Sciatic nerve (tissue), 2 donors: ENCODE results near the gene SLC30A9. TPM values are rescaled to one million over a fixed set of nuclear protein-coding genes. Genes with fewer than 3 reads are reported as not detected.

Source experiments
- ATAC-seq: fragments of 200-7000 bp; cut with Tn5 transposase; one replicate; pipeline ENCODE4 v1.9.1; 2020; ENCODE audit warnings: mild to moderate bottlenecking, moderate library complexity
- DNase-seq: peaks from one replicate; pipeline ENCODE4 v3.0.0-alpha.2; 2020; ENCODE audit warnings: low spot score
- intact Hi-C: fragments of 100-400 bp; cut with DNase I; formaldehyde crosslinking; loops from one replicate; pipeline ENCODE4 v1.14.2; 2022
- total RNA-seq: library from RNA; stranded (reverse); fragmentation: NEBNext Ultra II Directional; extraction: Animal tissue kit (Norgen Biotek cat#: 25700); gene quantifications from one replicate; pipeline ENCODE4 v1.2.1, GENCODE V29; 2021
- donor health status: DM: no; HTN: no; CAD: no.
- donor health status: DM: no; HTN: no; CAD: no.

The SLC30A9 gene
- total RNA-seq, 1 donor from 2014 or later = 55.1 TPM

GRCh38 chr4:41992967-41993857 lies 2.9 kb downstream of the SLC30A9 start:
- ATAC-seq (no peak), DNase-seq (no peak)
- intact Hi-C loops = no loop called here

DNA sequence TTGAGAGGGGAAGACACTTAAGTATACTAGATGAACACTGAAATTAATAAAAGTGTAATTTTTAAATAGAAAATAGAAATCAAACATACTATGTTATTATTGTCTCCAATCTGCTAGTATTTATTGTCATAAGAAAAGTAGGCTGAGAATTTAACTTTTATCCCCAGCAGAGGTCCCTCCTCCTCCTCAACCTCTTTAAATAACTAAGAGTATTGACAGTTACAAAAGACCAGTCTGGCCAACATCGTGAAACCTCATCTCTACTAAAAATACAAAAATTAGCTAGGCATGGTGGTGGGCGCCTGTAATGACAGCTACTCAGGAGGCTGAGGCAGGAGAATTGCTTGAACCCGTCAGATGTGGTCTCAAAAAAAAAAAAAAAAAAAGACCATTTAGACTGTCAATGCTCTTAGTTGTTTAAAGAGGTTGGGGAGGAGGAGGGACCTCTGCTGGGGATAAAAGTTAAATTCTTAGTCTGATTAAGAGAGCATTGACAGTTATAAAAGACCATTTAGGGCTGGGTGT lies 4.2 kb downstream of the SLC30A9 start:
- ATAC-seq (no peak), DNase-seq (no peak)
- intact Hi-C loops = no loop called here

DNA sequence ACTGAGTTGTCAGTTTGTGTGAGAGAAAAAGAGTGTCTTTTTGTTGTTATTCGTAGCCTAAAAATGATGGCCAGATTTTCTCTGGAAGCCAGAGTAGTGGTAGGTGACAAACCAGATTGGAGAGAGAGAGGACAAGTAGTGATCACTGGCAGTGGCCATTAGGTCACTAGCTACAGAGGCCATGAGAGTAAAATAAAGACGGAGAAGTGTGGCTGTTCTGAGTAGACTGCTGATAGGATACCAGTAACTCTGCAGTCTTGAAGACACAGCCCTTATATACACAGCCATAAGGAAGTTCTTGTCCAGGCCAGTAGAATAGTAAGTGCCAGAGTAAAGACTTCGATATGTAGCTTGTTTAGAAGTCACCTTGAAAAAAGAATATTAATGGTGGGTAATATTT lies 7.7 kb downstream of the SLC30A9 start:
- intact Hi-C loops = no loop called here
- ATAC-seq = no peak
- DNase-seq = no peak

DNA sequence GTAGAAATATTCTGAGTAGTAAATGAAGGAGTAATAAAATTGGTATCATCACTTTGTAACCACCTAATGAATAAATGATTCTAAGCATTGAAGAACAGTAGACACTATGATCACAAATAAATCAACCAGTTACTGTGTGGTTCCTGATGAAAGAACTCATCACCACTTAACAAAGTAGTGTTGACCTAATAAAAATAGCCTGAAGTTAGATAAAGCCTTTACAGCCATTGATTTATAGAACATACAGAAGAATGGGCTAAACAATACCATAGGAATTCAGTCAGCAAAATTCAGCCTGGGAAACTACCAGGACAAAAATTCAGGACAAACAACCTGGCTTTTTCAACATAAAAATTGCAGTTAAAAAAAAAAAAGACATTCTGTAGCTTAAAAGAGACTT lies 9.0 kb downstream of the SLC30A9 start:
- ATAC-seq (no peak), DNase-seq (no peak)
- intact Hi-C loops = no loop called here

GRCh38 chr4:42008011-42008786 lies 17.9 kb downstream of the SLC30A9 start:
- ATAC-seq (no peak), DNase-seq (no peak)
- intact Hi-C loops = no loop called here

- intact Hi-C loops = no loop called here
- ATAC-seq (no peak), DNase-seq (no peak)
Observed at GRCh38 chr4:42015438-42015837, 25.1 kb downstream of the SLC30A9 start.

DNA sequence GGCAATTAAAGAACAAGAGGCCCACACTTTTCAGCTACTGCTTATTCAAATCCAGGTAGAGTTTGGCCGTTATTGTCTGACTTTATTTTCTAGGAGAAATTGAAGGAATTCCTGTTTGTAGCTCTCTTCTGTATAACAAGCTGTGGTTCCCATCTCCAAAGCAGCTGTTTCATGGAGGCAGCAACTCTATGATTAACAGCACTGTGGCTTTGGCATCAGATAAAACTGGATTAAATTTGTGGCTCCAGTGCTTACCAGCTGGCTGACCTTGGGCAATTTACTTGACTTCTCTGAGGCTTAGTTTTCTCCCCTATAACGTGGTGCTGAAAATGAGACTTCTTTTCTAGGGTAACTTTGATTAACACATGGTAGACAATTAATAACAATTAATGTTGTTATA lies 28.1 kb downstream of the SLC30A9 start:
- no peak for DNase-seq
- ATAC-seq = no peak
- intact Hi-C loops = no loop called here

GRCh38 chr4:42048394-42048793 lies 58.1 kb downstream of the SLC30A9 start:
- no peak for DNase-seq
- no peak for ATAC-seq
- intact Hi-C loops = no loop called here

GRCh38 chr4:42050516-42051249 lies 60.4 kb downstream of the SLC30A9 start:
- DNase-seq (no peak), ATAC-seq (no peak)
- intact Hi-C loops = no loop called here

- no peak for DNase-seq
- intact Hi-C loops = no loop called here
Observed at GRCh38 chr4:42066402-42066801, 76.1 kb downstream of the SLC30A9 start.

GRCh38 chr4:42067264-42067663 lies 76.9 kb downstream of the SLC30A9 start:
- DNase-seq (no peak), ATAC-seq (no peak)
- intact Hi-C loops = no loop called here

More at GRCh38 chr4:42066402-42066801, 76.1 kb downstream of the SLC30A9 start:
- ATAC-seq = no peak

DNA sequence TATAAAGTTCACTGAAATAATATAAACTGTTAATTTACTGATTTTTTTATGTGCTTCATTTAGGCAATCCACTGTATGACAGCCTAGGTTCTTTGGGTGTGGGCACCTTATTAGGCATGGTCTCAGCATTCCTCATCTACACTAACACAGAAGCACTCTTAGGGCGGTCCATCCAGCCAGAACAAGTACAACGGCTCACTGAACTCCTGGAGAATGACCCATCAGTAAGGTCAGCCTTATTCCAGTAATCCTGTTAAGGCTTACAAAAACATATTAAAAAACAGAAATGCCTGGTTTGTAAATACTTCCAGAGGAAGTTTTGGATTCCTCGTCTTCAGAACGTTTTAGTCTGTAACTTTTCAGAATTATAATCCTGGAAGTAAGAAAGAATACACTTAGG lies 80.1 kb downstream of the SLC30A9 start:
- no peak for ATAC-seq
- DNase-seq = no peak
- intact Hi-C loops = loop anchor here (5.0 kb wide), 1 partner anchor 1013 kb away; no protein-coding TSS in a partner anchor

GRCh38 chr4:42074294-42074693 lies 84.0 kb downstream of the SLC30A9 start:
- intact Hi-C loops = loop anchor here (5.0 kb wide), 1 partner anchor 1017 kb away; no protein-coding TSS in a partner anchor
- ATAC-seq = no peak
- no peak for DNase-seq

DNA sequence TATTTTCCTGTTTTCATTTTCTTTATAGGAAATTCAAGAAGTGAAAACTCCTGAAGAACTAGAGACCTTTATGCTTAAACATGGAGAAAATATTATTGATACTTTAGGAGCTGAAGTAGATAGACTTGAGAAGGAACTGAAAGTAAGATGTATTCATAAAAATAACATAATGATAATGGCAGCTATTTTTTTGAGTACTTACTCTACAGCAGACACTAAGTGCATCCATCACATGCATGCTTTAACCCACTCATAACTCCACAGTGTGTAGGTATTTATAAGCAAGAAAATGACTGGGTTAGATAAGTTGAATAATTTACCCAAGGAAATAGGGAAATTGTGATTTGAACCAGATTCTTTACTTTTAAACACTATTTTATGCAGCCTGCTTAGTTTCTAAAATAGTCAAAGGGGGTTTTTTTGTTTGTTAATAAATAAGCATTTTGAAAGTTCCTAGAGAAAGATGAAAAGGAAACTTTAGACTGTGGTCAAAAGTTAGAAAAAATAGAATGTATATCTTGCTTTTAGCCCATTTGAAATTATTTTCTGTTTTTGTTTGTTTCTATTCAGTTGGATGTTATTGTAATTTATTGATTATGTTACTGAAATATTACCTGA lies 88.0 kb downstream of the SLC30A9 start:
- DNase-seq = no peak
- intact Hi-C loops = no loop called here
- ATAC-seq = no peak

DNA sequence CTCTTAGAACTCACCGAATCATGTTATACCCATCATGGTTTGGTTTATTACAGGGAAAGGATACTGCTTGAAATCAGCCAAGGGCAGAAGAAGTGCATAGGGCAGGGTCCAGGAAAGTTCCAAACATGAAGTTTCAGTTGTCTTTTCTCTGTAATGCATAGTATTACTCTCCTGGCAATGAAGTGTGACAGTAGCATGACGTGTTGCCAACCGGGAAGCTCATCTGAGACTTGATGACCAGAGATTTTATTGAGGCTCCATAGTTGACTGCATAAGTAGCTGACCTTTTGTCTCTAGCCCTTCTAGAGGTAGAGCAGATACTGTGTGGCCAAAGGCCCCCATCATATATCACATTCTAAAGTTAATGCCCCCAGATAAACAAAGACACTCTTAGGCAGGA lies 90.0 kb downstream of the SLC30A9 start:
- intact Hi-C loops = no loop called here

GRCh38 chr4:42083816-42084215 lies 93.5 kb downstream of the SLC30A9 start:
- intact Hi-C loops = no loop called here
- no peak for DNase-seq
- ATAC-seq = no peak

More for the DNA sequence above, 90.0 kb downstream of the SLC30A9 start:
- DNase-seq = no peak
- ATAC-seq = no peak

GRCh38 chr4:42088386-42088785 lies 98.1 kb downstream of the SLC30A9 start:
- intact Hi-C loops = no loop called here
- DNase-seq (no peak), ATAC-seq (no peak)

DNA sequence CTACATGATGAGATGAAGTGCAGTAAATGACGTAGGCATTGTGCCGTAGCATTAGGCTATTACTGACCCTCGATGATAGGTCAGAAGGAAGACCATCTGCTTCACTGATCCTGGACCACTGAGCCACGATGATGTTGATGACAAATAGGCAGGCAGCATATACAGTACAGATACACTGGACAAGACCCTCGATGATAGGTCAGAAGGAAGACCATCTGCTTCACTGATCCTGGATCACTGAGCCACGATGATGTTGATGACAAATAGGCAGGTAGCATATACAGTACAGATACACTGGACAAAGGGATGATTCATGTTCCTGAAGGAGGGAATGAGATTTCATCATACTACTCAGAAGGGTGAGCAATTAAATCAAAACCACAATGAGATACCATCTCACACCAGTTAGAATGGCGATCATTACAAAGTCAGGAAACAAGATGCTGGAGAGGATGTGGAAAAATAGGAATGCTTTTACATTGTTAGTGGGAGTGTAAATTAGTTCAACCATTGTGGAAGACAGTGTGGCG lies 111.2 kb downstream of the SLC30A9 start:
- intact Hi-C loops = no loop called here
- DNase-seq = no peak

GRCh38 chr4:42104521-42104920 lies 114.2 kb downstream of the SLC30A9 start:
- DNase-seq (no peak), ATAC-seq (no peak)
- intact Hi-C loops = no loop called here

More for the DNA sequence above, 111.2 kb downstream of the SLC30A9 start:
- no peak for ATAC-seq
